Measurements from ENCODE around the gene CTSL. TPM values are rescaled to one million over a fixed set of nuclear protein-coding genes. Genes with fewer than 3 reads are reported as not detected.
A peak's percentile ranks its signal among the peaks of the same experiment; 100 is the strongest.

CTSL gene
- total RNA-seq, 1 experiment from 2014 or later: 39.7 TPM

DNA sequence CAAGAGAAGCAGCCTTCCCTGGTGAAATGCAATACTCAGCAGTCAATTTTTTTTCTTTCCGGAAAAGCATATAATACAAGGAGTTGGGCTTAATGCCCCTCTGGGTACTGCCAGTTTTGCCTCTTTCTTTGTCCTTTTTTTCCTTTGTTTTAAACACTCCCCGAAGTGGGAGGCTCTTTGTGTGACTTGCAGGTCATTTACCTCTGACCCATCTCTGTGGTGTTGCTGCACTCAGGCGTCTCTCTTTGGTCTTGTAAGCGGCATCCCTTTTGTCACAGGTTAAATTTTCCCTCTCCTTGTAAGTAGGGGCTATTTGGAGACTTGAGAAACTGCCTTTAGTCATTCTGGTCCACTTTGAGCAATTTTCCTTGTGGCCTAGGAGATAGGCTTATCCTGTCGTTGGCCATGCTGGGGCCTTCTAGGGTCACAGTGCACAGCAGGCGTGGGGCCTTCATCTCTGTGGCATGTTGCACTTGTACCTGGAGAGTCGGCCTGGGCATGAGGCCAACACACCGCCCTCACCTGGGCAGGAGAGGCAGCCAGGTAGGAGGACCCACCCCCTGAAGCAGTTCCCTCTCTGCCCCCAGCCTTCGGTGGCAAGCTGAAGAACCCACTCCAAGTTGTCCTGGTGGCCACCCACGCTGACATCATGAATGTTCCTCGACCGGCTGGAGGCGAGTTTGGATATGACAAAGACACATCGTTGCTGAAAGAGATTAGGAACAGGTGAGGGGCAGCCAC, 27.7 kb upstream of the CTSL start:
- Mint-ChIP-seq H3K9me3 (no peaks in the 10 kb centered on the region), H3K36me3 (peaks cover 71% of the 10 kb centered on the region), H3K27ac (no peak overlapping the region), H3K4me1 (peaks cover 6% of the 10 kb centered on the region; the same call in 1 of the 2 replicates), H3K4me3 (no peak overlapping the region), H3K27me3 (ENCODE audit: low read depth) (no peaks in the 10 kb centered on the region)
- no peak for ATAC-seq
- DNase-seq (ENCODE audit: low spot score): no peak
- CTCF ChIA-PET: no interaction called here
- TF ChIP-seq ESRRA (CRISPR knock-in tag; IDR thresholded peaks at IDR 0.05; ENCODE audit: borderline replicate concordance) (no peak), SP1 (CRISPR knock-in tag; conservative IDR thresholded peaks at IDR 0.05) (no peak), ATF6 (CRISPR knock-in tag; IDR thresholded peaks at IDR 0.05) (no peak), ZNF121 (CRISPR knock-in tag; IDR thresholded peaks at IDR 0.05) (no peak), ZNF317 (CRISPR knock-in tag; IDR thresholded peaks at IDR 0.05; ENCODE audit: borderline replicate concordance, low read depth) (no peak), ZBTB43 (CRISPR knock-in tag; IDR thresholded peaks at IDR 0.05) (no peak)
- POLR2A ChIA-PET: no interaction called here

GRCh38 chr9:87699835-87700234, 26.1 kb upstream of the CTSL start:
- H3K4me3 Mint-ChIP-seq: no peak overlapping the region
- TF ChIP-seq, protein P1, sequence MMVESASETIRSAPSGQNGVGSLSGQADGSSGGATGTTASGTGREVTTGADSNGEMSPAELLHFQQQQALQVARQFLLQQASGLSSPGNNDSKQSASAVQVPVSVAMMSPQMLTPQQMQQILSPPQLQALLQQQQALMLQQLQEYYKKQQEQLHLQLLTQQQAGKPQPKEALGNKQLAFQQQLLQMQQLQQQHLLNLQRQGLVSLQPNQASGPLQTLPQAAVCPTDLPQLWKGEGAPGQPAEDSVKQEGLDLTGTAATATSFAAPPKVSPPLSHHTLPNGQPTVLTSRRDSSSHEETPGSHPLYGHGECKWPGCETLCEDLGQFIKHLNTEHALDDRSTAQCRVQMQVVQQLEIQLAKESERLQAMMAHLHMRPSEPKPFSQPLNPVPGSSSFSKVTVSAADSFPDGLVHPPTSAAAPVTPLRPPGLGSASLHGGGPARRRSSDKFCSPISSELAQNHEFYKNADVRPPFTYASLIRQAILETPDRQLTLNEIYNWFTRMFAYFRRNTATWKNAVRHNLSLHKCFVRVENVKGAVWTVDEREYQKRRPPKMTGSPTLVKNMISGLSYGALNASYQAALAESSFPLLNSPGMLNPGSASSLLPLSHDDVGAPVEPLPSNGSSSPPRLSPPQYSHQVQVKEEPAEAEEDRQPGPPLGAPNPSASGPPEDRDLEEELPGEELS (CRISPR knock-in tag; IDR thresholded peaks at IDR 0.05): no peak
- TF ChIP-seq NR3C1 (CRISPR knock-in tag; conservative IDR thresholded peaks at IDR 0.05; ENCODE audit: low read depth) (no peak), USF2 (CRISPR knock-in tag; IDR thresholded peaks at IDR 0.05) (no peak), ZNF263 (CRISPR knock-in tag; IDR thresholded peaks at IDR 0.05; ENCODE audit: low read depth) (no peak), AFF4 (CRISPR knock-in tag; IDR thresholded peaks at IDR 0.05; ENCODE audit: borderline replicate concordance) (no peak), SMAD3 (CRISPR knock-in tag; IDR thresholded peaks at IDR 0.05; ENCODE audit: borderline replicate concordance) (no peak), FOXP1 (CRISPR knock-in tag; IDR thresholded peaks at IDR 0.05; ENCODE audit: borderline replicate concordance) (no peak), TCF7 (CRISPR knock-in tag; IDR thresholded peaks at IDR 0.05; ENCODE audit: low read depth) (no peak), JAZF1 (CRISPR knock-in tag; IDR thresholded peaks at IDR 0.05) (no peak)
- H3K27me3 Mint-ChIP-seq (ENCODE audit: low read depth): no peaks in the 10 kb centered on the region
- peaks cover 76% of the 10 kb centered on the region for H3K36me3 Mint-ChIP-seq
- ATAC-seq (no peak), DNase-seq (ENCODE audit: low spot score) (no peak)
- peak overlapping the region; percentile 90; the same call in 1 of the 2 replicates for H3K27ac Mint-ChIP-seq
- CTCF ChIA-PET: no interaction called here
- POLR2A ChIA-PET: interaction anchor here (0.8 kb wide), 1 partner anchor 56 kb away, joined by 3 read pairs; no protein-coding TSS in a partner anchor
- no peaks in the 10 kb centered on the region for H3K9me3 Mint-ChIP-seq
- H3K4me1 Mint-ChIP-seq: peaks cover 6% of the 10 kb centered on the region; the same call in 1 of the 2 replicates

Data from WTC11 (cell line).